ENCODE results near the gene PRXL2C. TPM values are rescaled to one million over a fixed set of nuclear protein-coding genes. Genes with fewer than 3 reads are reported as not detected.

PRXL2C gene
- total and polyA plus RNA-seq, 2 of the 8 experiments (the other 6 are each of a cell fraction or from before 2014, with no cell fraction given), result 2.8 to 7.3 TPM

GRCh38 chr9:96636368-96636767 lies 18.7 kb downstream of the PRXL2C start:
- no peak for DNase-seq (ENCODE audit: low read depth in 1 of 2, low spot score in 2 of 2)
- Histone ChIP-seq H2BK20ac (ENCODE audit: low read length) (no peak overlapping the region), H3K36me3 (ENCODE audit: control insufficient read depth in 2 of 4, insufficient read depth in 4 of 4, low read length in 3 of 4) (no peaks in the 10 kb centered on the region), H2BK15ac (ENCODE audit: low read length) (no peak overlapping the region), H2BK5ac (ENCODE audit: low read depth, low read length) (no peak overlapping the region), H3K23me2 (ENCODE audit: low read depth, low read length) (no peaks in the 10 kb centered on the region), H3K4me2 (ENCODE audit: insufficient read depth in 1 of 2, low read depth in 2 of 2, low read length in 2 of 2) (no peak overlapping the region), H3K18ac (ENCODE audit: extremely low read depth, low read length) (no peak overlapping the region), H3K4ac (replicated peaks; ENCODE audit: insufficient read length, low read depth, low read length) (no peak overlapping the region), H3K4me3 (ENCODE audit: extremely low read depth in 1 of 4, insufficient read depth in 2 of 4, low read depth in 3 of 4, low read length in 4 of 4) (no peak overlapping the region), H4K8ac (ENCODE audit: extremely low read depth, insufficient read depth, low read length) (no peak overlapping the region), H3K27ac (ENCODE audit: low read depth, low read length) (no peak overlapping the region), H3K79me1 (ENCODE audit: low read depth, low read length) (no peaks in the 10 kb centered on the region), H2AK5ac (ENCODE audit: low read depth, low read length) (no peak overlapping the region), H4K20me1 (replicated peaks in 1 of 2; ENCODE audit: control insufficient read depth in 1 of 2, insufficient read depth in 2 of 2, low read length in 2 of 2) (no peaks in the 10 kb centered on the region), H4K91ac (replicated peaks; ENCODE audit: insufficient read length, low read length) (no peak overlapping the region), H3K4me1 (replicated peaks in 1 of 4; ENCODE audit: control insufficient read depth in 3 of 4, insufficient read depth in 4 of 4, low read length in 3 of 4) (no peaks in the 10 kb centered on the region), H2BK12ac (ENCODE audit: low read depth, low read length) (no peak overlapping the region), H2BK120ac (replicated peaks; ENCODE audit: low read depth, low read length) (no peak overlapping the region), H4K5ac (ENCODE audit: insufficient read length, low read depth, low read length) (no peak overlapping the region), H3K14ac (ENCODE audit: insufficient read length) (no peak overlapping the region), H3K27me3 (replicated peaks in 1 of 4; ENCODE audit: control insufficient read depth in 3 of 4, extremely low read depth in 1 of 4, insufficient read depth in 3 of 4, low read length in 3 of 4) (no peaks in the 10 kb centered on the region), H2AFZ (ENCODE audit: low read length) (no peak overlapping the region), H3K9ac (replicated peaks in 1 of 4; ENCODE audit: extremely low read depth in 1 of 4, low read depth in 3 of 4, low read length in 3 of 4) (no peak overlapping the region), H3K23ac (ENCODE audit: insufficient read length) (no peak overlapping the region), H3K56ac (replicated peaks; ENCODE audit: insufficient read length, low read depth, low read length) (no peak overlapping the region), H3K79me2 (ENCODE audit: control insufficient read depth in 1 of 2, insufficient read depth in 2 of 2, low read length in 2 of 2) (no peaks in the 10 kb centered on the region), H3K9me3 (ENCODE audit: insufficient read depth in 2 of 2, low read depth in 1 of 2, low read length in 1 of 2) (no peaks in the 10 kb centered on the region)
- 93% methylated on average over 1 of the region's 1 CpG; no CpG with 5 or more reads in 1 of the 2 experiments for WGBS, 2 experiments (ENCODE audit: extremely low coverage in 1 of 2, insufficient coverage in 1 of 2, insufficient read length in 1 of 2, insufficient replicate concordance in 2 of 2, low coverage in 1 of 2, low lambda C conversion rate in 2 of 2, missing lambda C conversion rate in 1 of 2)
- POLR2A ChIA-PET (ENCODE audit: partially characterized antibody), result no interaction called here
- FAIRE-seq, result no peak
- CTCF ChIA-PET (ENCODE audit: partially characterized antibody), result interaction anchor here (0.6 to 1.1 kb wide), 3 partner anchors 13 to 50 kb away, joined by 3 to 5 read pairs (median 3); no protein-coding TSS in a partner anchor
- TF ChIP-seq JUND (IDR thresholded peaks at IDR 0.05; ENCODE audit: low read length) (no peak), SP4 (IDR thresholded peaks at IDR 0.05; ENCODE audit: low read length) (no peak), POLR2AphosphoS5 (IDR thresholded peaks at IDR 0.05; ENCODE audit: low read depth, low read length) (no peak), MAFK (IDR thresholded peaks at IDR 0.05; ENCODE audit: low read depth, low read length) (no peak), EGR1 (IDR thresholded peaks at IDR 0.05; ENCODE audit: borderline replicate concordance, low read depth, low read length) (no peak), SUZ12 (IDR thresholded peaks at IDR 0.05; ENCODE audit: low read length) (no peak), RXRA (IDR thresholded peaks at IDR 0.05; ENCODE audit: insufficient read depth, low read depth, low read length) (no peak), GTF2F1 (IDR thresholded peaks at IDR 0.05; ENCODE audit: borderline replicate concordance, low read depth, low read length) (no peak)
